GM23248 (cell line): Measurements from ENCODE around the gene C16orf46.

Experiments used
- EZH2 ChIP-seq: fragments of 200-600 bp; sonication (generic); IDR thresholded peaks from 2 replicates; pipeline ENCODE4 v1.6.1; 2018; ENCODE audit warnings: antibody characterized with exemption, mild to moderate bottlenecking; ENCODE audit not compliant: insufficient read depth, poor library complexity, severe bottlenecking
- EZH2phosphoT487 ChIP-seq: fragments of 200-600 bp; sonication (generic); IDR thresholded peaks from 2 replicates; pipeline ENCODE4 v1.6.1; 2018; ENCODE audit warnings: antibody characterized with exemption, moderate library complexity, mild to moderate bottlenecking, low read depth; ENCODE audit not compliant: insufficient read depth

GRCh38 chr16:81035398-81035974 lies 41.6 kb downstream of the C16orf46 start, which contains the start of gene ATMIN:
- TF ChIP-seq EZH2 (no peak), EZH2phosphoT487 (no peak)
